Renal cortex interstitium (tissue), 11 donors: ENCODE data around the gene SLC26A2. TPM values are rescaled to one million over a fixed set of nuclear protein-coding genes. Genes with fewer than 3 reads are reported as not detected.

Experiments
- DNase-seq, 11 donors: peaks; one replicate each; pipeline ENCODE4 v3.0.0-alpha.2; 2013; ENCODE audit warnings: low read depth in 9 of 11, low spot score in 4 of 11; ENCODE audit errors: extremely low read depth in 1 of 11
- polyA plus RNA-seq, 3 donors: library from polyadenylated mRNA; unstranded; fragments of 120-200 nt; gene quantifications; one replicate each; pipeline ENCODE4 v1.2.1, GENCODE V29; 2013; ENCODE audit not compliant: insufficient read length in 3 of 3

Gene SLC26A2
- polyA plus RNA-seq, 3 donors = 17.9 to 20.7 (median 19.9) TPM

DNA sequence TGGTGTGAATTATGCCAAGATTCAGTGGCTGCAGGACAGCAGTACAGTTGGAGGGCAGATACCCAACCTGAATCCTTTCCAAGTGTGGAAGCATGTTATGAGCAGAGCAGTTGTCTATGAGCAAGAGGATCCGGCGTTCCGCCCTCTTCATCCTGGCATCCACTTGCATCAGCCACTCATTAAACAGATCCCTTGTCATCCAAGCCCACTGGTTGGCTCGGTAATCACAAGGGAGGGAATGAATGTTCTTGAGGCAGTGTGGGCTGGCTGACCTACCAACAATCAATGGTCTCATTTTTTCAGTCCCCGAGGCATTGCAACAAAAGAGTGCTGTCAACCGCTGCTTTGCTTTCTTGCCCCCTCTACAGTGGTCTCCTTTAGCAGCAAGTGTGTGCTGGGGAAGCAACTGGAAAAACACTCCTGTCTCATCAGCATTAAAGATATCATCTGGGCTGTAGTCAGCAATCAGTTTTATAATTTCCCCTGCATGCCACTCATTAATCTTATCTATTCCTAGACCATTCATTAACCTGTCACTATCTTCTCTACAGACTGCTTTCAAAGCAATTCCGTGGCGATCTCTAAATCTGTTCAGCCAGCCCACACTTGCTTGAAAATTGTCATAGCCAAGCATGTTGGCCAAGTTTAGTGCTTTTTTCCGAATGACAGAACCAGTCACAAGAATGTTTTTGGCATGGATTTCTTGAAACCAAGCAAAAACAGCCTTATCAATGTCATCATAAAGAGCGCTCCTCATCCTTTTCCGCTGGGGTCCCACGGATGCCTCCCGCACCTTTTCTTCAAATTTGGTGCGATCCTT lies 35.0 kb downstream of the SLC26A2 start:
- no peak for DNase-seq

DNA sequence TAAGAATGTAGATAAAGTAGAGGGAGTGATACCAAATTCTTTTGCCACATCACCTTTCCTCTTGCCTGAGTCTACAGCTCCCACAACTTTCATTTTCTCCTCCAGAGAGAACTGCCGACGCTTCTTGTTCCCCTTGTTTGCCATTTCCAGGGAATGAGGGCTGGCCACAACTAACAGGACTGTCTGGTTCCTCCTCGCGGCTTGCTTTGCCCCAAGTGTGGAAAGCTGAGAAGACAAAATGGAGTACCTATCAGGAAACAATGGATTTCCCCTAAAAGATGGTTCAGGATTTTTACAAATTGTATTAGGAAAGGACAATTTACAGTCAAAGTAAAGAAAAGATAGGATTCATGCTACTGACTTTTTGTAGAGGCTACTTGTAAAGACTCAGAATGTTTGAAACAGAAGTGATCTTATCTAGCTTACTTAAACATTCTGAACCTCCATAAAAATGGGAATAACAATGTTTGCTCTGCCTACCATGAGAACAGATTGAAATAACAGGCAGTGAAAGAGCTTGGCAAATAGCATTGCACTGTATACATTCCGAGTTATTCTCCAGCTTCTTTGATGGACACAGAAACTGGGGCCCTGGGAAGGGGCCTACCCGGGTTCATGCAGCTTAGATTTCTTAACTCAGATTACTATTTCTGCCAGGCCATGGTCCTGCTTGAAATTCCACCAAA lies 35.8 kb downstream of the SLC26A2 start:
- no peak for DNase-seq

DNA sequence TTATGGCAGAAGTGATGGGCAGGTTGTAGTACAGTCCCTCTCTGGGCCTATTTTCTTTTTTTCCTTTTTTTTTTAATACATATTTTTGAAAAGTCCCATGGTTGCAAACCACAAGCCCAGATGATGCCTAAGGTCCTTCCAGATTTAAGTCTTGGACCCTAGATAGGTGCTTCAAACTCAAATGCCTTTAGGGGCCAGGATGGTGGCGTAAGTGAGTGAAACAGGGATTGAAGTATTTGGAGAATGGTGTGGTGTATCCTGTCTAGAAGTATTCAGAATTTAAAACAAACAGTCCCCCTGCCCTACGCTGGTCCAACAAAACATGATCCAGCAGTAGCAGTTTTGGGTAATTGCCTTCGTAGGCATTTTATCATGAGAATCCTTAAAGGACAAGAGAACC lies 37.7 kb downstream of the SLC26A2 start:
- DNase-seq = no peak

DNA sequence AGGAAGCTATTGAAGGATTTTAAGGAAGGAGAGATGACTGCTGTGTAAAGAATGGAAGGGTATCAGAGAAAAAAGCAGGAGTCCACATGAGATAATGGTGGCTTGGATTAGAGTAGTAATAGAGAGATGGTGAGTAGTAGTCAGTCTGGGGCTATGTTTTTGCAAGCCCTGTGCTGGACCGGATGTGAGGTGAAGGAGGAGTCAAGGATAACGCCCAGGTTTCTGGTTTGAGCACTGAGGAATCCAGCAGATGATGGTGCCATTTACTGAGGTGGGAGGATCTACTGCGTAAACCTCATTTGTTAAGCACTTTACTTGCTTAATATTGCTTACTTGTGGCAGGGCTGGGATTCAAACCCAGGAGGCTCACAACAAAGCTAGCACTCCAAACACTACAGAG lies 38.8 kb downstream of the SLC26A2 start:
- no peak for DNase-seq

DNA sequence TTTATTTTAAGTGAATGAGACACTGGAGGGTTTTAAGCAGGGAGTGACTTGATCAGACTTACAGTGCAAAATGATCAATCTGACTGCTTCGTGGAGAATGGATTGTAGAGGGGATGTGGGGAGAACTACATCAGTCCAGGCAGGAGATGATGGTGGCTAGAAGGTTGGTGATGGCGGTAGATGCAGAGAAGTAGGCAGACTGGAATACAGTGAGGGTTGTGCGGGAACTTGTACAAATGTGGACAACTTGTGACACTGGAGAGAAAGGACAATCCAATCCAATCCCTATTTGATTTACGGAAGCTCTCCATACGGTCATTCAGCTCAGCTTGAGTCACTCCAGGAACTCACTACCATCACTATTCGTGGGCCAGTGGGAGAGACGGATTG lies 39.3 kb downstream of the SLC26A2 start:
- no peak for DNase-seq

DNA sequence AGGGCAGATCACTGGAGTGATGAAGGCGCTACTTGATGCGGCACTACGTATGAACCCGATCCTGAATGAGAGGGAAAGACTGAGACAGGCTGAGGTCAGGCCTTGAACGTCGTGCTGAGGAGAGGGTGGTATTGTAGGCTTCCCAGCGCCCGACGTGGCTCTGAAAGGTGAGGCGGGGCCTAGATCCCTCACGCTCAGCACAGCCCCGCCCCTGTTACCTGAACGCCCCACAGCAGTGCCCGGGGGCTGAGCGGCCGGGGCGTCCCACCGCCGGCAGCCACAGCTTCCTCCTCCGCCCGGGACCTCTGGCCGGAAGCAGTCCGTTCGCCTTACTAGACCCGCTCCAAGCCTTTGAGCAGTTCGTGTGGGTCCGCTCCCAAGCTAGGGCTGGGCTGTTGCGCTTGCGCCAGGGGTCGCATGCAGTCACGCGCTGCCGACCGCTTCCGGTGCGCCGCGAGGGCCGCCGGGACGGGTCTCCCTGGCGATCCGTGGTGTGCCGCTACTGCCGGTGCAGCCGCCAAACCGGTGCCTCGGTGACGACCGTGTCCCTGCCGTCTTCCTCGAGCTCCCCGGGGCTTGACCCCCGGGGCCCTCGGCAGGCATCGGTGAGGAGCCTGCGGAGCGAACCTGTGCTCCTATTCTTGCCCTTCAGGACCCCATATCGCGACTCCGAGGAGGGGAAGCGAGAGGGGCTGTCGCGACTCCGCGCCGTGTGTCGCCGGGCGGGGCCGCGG lies 39.9 kb downstream of the SLC26A2 start, which contains the start of the genes HMGXB3 and TIGD6:
Gene HMGXB3, plus strand, starts transcription at position 484 of the 734 bp plus-strand sequence. CDS start 4,114 bp downstream, outside the sequence.
Gene TIGD6, minus strand, starts transcription at position 399 of the 734 bp plus-strand sequence. CDS start 4,306 bp downstream, outside the sequence.
- peak; percentile 80 to 94 (median 90) for DNase-seq

DNA sequence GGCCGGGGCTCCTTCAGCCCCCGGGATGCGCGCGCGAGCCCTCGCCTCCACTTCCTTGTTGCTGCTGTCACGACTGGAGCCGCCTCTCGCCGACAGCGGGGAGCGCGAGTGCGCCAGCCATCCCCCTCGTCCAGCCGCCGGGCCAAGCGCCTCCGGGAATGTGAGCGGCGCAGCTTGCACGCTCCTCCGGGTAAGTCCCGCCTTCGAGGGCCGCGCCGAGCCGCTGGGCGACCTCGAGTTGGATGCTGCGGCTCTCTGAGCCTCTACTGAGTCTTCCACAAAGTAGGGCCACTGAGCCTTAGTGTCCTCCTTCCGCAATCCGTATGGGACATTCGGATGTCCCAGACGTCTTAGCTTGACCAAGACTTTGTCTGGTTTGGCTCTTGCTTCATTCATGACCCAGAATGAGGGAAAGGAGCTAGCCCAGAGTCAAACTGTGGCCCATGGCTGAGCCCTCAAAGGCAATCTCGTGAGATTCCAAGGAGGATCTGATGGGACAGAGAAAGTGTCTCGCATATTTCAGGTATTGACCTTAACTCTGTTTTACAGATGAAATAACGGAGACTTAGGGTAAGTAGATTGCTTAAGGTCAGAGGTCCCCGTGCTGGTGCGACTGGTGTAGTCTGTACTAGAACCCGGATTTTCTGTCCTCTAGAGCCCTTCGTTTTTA lies 40.6 kb downstream of the SLC26A2 start:
- DNase-seq = no peak

DNA sequence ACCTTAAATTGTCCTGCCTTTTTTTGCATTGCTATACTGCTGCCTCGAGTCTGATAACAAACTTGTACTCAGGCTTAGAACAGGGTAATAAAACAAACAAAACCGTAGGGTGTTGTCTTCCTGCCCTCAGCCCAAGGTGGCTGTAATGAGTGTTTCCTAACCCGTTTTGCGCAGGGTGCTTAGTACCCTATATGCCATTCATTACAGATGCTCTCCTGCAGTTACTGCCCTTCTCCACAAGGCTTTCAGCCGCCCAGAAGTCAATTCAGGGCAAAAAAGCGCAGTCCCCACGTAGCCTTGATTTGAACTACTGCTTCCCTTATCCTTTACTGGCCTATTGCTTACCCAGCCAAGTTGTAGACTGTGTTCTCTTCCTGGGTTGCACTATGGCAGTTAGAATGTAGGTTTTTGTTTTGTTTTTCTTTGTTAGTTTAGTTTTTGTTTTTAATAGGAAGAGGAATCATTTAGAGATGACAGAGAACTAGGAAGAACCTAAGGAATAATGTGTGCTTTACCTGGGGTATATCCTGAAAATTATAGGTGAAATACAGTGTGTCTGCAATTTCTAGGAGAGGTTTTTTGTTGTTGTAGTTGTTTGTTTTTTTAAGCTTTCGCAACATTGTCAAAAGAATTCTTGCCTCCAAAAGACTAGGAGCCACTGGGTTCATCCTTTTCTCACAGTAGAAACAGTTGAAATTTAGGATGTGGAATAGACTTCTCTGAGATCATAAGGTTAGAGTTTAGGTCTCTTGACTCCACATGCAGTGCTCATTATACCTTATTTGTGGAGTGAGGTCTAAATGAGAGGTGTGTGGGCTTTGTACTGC lies 41.3 kb downstream of the SLC26A2 start:
- no peak for DNase-seq

DNA sequence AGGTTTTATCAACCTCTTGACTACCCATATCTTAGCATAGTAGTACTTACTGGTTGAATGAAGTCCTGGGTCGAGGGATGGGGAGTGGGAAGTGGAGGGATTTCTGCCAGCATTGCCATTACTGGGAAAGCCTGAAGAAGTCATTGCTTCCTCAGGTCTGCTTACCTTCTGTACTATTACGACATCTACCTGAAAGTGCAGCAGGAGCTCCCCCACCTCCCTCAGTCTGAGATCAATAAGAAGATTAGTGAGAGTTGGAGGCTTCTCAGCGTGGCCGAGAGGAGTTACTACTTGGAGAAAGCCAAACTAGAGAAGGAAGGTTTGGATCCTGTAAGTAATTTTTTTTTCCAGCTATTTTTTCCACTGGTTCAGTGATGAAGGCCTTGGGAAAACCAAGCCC lies 45.8 kb downstream of the SLC26A2 start:
- no peak for DNase-seq

DNA sequence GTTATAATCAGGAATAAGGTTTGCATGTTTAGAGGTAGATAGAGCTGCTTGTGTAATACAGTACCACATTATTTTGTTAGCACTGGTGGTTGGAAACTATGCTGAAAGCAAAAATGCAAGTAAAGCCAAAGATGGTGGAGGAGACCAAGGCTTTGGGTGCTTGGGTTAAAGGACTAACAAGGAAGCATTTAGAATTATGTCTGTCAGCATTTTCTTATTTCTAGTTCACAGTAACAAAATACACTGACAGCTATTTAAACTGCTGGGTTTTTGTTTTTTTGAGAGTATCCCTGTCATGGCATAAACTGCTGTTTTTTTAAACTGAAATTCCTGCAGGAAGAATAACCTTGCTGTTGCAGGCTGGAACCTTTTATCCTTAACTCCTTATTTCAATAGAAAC lies 46.5 kb downstream of the SLC26A2 start:
- DNase-seq = no peak

DNA sequence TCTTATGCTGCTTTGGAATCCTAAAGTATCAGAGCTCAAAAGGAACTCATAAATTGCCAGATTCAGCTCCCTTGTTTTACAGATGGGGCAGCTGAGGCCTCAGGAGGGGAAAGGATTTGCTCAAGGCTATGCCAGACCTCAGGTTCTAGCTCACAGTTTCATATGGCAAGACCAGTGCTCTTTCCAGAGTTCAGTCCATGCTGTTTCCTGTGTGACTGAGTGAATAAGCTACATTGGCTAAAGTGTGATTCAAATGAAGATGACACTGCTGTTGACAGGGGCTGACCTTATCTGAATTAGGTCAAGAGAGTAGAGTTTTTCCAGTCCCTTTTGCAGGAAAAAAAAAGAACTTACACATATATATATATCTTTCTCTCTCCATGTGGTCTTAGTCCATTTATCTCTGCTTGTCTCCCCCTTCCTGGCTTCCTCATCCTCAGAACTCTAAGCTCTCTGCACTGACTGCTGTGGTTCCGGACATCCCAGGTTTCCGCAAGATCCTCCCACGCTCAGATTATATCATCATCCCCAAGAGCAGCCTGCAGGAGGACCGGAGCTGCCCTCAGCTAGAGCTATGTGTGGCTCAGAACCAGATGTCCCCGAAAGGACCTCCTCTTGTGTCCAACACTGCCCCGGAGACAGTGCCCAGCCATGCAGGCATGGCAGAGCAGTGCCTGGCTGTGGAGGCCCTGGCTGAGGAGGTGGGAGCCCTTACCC lies 49.3 kb downstream of the SLC26A2 start:
- DNase-seq = no peak

DNA sequence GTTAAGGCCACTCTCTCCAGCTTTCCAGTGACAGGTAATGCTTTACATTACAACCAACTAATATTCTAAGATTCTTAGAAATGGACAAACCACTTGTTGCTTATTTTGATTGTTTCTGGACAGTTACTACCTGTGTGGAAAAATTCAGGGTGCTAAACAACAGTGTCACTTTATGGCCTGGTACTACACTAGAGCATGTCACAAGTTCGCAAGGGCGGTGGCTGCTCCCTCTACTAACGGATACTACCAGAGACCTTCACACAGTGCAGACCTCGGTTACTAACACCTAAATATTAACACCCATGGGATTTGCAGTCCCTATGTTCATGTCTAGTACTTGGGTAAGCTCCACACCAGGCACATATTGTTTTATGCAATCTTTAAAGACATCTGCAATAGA lies 53.4 kb downstream of the SLC26A2 start:
- no peak for DNase-seq

DNA sequence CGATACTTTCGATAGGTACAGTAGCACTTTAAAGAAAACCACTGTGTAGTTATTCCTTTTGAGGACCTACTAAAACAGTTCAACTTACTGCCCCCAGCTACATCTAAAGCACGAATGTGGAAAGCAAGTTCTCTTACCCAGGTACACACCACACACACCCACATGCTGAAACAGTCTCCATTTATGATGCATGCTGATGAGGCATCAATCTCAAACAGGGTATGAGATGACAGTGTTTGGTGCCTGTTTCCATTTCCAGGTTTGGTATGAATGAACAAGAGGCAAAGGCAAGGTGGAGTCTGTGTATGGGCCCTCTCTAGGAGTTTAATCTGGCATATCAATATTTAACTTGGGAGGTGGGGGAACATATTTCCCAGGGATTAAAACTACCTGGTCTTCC lies 53.9 kb downstream of the SLC26A2 start:
- DNase-seq = no peak

DNA sequence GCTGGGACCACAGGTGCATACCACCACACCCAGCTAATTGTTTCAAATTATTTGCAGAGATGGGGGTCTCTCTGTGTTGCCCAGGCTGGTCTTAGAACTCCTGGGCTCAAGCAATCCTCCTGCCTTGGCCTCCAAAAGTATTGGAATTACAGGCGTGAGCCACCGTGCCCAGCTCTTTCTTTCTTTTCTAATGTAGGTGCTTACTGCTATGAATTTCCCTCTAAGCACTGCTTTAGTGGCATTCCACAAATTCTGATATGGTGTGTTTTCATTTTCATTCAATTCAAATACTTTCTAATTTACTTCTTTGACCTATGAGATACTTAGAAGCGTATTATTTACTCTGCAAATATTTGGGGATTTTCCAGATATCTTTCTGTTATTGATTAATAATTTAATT lies 54.9 kb downstream of the SLC26A2 start:
- no peak for DNase-seq

DNA sequence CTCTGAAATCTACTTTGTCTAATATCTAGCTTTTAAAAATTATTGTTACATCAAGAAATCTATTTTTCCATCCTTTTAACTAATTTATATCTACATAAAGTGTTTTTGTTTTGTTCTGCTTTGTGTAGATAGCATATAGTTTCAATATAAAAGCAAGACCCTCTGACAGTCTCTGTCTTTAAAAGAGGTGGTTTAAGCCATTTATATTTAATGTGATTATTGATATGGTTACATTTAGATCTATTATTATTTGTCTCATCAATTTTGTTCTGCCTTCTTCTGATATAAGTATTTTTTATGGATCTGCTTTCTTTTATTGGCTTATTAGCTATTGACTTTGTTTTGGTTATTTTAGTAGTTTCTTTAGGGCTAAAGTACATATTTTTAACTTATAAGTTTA lies 56.0 kb downstream of the SLC26A2 start:
- no peak for DNase-seq

DNA sequence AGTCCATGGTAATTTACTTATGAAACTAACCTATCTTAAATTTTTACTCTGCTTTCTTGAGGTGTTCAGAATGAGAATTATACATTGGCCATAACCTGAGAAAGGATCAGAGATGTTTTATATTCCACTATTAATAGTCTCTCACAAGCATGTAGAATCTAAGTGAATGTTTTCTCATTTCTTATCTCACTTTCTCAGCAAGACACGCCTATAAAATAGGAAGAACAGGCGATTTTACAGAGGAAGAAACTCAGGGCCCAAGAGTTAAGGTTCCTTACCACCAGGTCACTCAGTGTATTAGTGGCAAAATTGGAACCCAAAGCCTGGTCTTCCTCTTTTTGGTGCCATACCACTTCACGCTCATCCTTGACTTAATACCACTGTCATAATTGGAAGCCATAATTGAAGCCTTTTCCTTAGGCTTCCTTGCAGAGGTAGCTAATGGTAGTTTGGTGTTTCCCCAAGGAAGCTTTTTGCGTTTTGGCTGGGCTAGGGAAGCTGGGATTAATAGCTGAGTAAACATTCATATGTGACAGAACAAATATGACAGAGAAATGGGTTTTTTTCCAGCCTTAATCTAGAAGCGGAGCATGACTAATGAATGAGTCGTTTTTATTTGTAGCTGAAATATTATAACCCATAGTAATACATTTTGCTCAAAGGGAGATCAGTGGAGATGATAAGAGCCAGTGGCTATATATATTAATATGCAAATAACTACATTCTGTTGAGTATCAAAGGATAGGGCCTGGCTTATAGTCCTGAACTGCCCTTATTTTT lies 56.9 kb downstream of the SLC26A2 start:
- no peak for DNase-seq

DNA sequence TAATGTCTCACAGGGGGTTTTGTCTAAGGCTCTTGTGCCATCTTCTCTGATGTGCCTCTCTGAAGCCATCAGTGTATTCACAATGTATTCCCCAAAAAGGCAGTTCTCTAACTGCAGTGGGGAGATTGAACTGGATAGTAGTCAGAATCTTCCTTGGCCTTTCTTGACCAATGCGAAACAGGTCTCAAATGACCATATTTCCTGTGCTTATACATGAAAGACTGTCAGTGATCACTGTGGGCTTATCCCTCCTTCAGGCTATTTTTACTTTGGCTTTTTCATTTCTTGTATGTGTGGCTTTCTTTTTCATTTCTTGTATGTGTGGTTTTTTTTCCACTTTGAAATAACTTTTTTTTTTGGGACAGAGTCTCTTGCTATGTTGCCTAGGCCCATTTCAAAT lies 59.7 kb downstream of the SLC26A2 start:
- no peak for DNase-seq
